ENCODE data around the gene GRIA3.
"Not testable (repeated sequence)": the region's sequence is repeated elsewhere in the genome, so short reads cannot be mapped to it uniquely, and the experiment has no call there.

GRIA3 gene

GRCh38 chrX:123358457-123358856, 174.4 kb downstream of the GRIA3 start:
- DNase-seq, result no peak

- DNase-seq, result no peak
Observed at GRCh38 chrX:123361371-123361770, 177.3 kb downstream of the GRIA3 start.

- not testable (repeated sequence) for DNase-seq
Observed at GRCh38 chrX:123386196-123386595, 202.1 kb downstream of the GRIA3 start.

GRCh38 chrX:123392921-123393320, 208.8 kb downstream of the GRIA3 start:
- no peak for DNase-seq

GRCh38 chrX:123399709-123400108, 215.6 kb downstream of the GRIA3 start:
- no peak for DNase-seq

GRCh38 chrX:123405231-123405630, 221.2 kb downstream of the GRIA3 start:
- DNase-seq, result no peak

GRCh38 chrX:123408821-123409737, 225.0 kb downstream of the GRIA3 start:
- no peak for DNase-seq

- no peak for DNase-seq
Observed at GRCh38 chrX:123422875-123423274, 238.8 kb downstream of the GRIA3 start.

- no peak for DNase-seq
Observed at GRCh38 chrX:123424546-123424945, 240.5 kb downstream of the GRIA3 start.

- no peak for DNase-seq
Observed at GRCh38 chrX:123425471-123425870, 241.4 kb downstream of the GRIA3 start.

- no peak for DNase-seq
Observed at GRCh38 chrX:123425904-123426303, 241.8 kb downstream of the GRIA3 start.

GRCh38 chrX:123432361-123433150, 248.5 kb downstream of the GRIA3 start:
- DNase-seq, result no peak

GRCh38 chrX:123436512-123437136, 252.5 kb downstream of the GRIA3 start:
- no peak for DNase-seq

- DNase-seq, result not testable (repeated sequence)
Observed at GRCh38 chrX:123439926-123440325, 255.8 kb downstream of the GRIA3 start.

- no peak for DNase-seq
Observed at GRCh38 chrX:123442764-123443163, 258.7 kb downstream of the GRIA3 start.

GRCh38 chrX:123447506-123447905, 263.4 kb downstream of the GRIA3 start:
- no peak for DNase-seq

- no peak for DNase-seq
Observed at GRCh38 chrX:123449335-123449734, 265.3 kb downstream of the GRIA3 start.

- DNase-seq, result no peak
Observed at GRCh38 chrX:123450222-123450621, 266.1 kb downstream of the GRIA3 start.

- DNase-seq, result no peak
Observed at GRCh38 chrX:123454712-123455431, 270.8 kb downstream of the GRIA3 start.

GRCh38 chrX:123455693-123456092, 271.6 kb downstream of the GRIA3 start:
- no peak for DNase-seq

GRCh38 chrX:123464709-123465108, 280.6 kb downstream of the GRIA3 start:
- no peak for DNase-seq

- DNase-seq, result no peak
Observed at GRCh38 chrX:123468481-123468880, 284.4 kb downstream of the GRIA3 start.

Measured in stimulated activated CD4-positive, alpha-beta T cell treated with anti-CD3 and anti-CD28 coated beads, Interleukin-4, amount 100 ng/mL, for 1 hour (primary cell).